ENCODE data around the gene RAB3IP. TPM values are rescaled to one million over a fixed set of nuclear protein-coding genes. Genes with fewer than 3 reads are reported as not detected.
A peak's percentile ranks its signal among the peaks of the same experiment; 100 is the strongest.

Gene RAB3IP
- total RNA-seq, 1 donor from 2014 or later, result 50.8 TPM

DNA sequence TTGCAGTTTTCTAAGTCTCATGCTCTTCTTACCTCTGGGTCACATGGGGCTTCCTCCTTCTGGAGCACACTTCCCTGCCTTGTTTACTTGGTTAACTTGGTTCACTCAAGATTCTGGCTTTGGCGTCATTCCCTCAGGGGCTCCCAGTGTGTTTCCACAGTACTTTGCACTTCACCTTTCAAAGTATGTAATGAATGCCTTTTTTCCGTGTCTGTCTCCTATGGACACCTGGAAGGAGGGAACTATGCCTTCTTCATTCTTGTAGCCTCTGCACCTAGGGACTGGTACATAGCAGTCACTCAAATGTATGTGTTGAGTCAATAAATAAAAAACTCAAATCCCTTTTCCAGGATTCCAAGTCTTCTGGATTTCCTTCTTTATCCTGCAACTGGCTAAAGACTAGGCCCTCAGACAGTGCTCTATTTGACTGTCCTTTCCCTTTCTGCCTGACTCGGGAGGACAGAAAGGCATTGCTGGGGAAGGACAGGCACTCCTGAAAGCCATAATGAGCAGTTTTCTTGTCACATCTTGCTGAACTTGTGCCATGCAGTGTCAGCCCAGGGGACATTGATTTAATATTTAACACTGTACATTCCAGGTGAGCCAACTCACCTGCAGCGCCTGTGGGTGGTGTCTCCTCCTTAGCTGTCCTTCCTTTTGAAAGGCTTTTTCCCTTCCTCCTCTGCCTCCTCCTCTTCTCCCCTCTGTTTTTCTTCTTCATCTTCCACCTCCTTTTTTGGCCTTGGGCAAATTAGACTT, 99.2 kb downstream of the RAB3IP start:
- no peaks in the 10 kb centered on the region for H3K27me3 ChIP-seq (ENCODE audit: control insufficient read depth, insufficient read depth, low read length)
- no peak overlapping the region for H3K4me3 ChIP-seq (ENCODE audit: low read depth, low read length)
- no peaks in the 10 kb centered on the region for H3K36me3 ChIP-seq (ENCODE audit: control insufficient read depth, insufficient read depth, low read length)
- TF ChIP-seq, protein P1, sequence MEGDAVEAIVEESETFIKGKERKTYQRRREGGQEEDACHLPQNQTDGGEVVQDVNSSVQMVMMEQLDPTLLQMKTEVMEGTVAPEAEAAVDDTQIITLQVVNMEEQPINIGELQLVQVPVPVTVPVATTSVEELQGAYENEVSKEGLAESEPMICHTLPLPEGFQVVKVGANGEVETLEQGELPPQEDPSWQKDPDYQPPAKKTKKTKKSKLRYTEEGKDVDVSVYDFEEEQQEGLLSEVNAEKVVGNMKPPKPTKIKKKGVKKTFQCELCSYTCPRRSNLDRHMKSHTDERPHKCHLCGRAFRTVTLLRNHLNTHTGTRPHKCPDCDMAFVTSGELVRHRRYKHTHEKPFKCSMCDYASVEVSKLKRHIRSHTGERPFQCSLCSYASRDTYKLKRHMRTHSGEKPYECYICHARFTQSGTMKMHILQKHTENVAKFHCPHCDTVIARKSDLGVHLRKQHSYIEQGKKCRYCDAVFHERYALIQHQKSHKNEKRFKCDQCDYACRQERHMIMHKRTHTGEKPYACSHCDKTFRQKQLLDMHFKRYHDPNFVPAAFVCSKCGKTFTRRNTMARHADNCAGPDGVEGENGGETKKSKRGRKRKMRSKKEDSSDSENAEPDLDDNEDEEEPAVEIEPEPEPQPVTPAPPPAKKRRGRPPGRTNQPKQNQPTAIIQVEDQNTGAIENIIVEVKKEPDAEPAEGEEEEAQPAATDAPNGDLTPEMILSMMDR (IDR thresholded peaks at IDR 0.05; ENCODE audit: insufficient read depth, low read length, severe bottlenecking), result no peak
- FAIRE-seq (no peak), DNase-seq (ENCODE audit: low read depth) (no peak)

DNA sequence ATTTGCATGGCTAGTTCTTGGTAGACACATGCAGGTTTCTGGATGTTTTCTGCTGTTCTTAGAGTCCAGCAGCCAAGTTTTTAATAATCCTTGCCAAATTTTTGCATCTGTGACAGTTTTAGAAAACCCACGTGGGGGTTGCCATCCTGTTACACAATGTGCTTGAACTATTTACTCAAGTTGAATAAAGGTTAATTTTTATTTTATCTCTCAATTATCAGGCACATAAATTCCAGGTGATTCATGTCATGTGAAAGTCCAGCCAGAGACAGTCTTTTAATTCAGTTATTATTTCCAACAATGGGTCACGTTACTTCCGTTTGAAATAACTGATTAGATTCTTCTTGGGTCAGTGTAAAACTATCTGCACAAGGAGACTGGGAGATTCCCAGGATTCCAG, 102.1 kb downstream of the RAB3IP start:
- Histone ChIP-seq H3K4me3 (ENCODE audit: low read depth, low read length) (no peak overlapping the region), H3K36me3 (ENCODE audit: control insufficient read depth, insufficient read depth, low read length) (no peaks in the 10 kb centered on the region), H3K27me3 (ENCODE audit: control insufficient read depth, insufficient read depth, low read length) (no peaks in the 10 kb centered on the region)
- FAIRE-seq (no peak), DNase-seq (ENCODE audit: low read depth) (no peak)
- TF ChIP-seq, protein P1 (IDR thresholded peaks at IDR 0.05; ENCODE audit: insufficient read depth, low read length, severe bottlenecking), result no peak

DNA sequence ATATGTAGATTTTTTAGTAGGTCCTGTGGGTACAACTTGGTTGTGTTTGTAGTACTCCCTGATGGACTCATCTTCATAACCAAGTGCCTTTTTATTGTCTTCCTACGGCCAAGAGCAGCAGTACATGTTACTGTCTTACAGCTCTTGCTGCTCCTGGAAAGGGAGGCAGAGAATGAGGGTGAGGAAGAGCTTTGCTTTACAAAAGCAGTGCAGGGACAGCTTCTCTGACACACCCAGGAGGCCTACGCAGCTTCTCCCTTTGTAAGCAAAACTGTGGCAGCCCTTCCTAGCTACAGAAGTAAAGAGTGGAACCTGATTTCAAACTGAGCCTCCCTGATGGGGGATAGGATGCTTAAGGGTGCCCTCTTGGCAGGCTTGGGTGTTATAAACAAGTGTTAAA, 104.9 kb downstream of the RAB3IP start:
- no peak for FAIRE-seq
- Histone ChIP-seq H3K4me3 (ENCODE audit: low read depth, low read length) (no peak overlapping the region), H3K36me3 (ENCODE audit: control insufficient read depth, insufficient read depth, low read length) (no peaks in the 10 kb centered on the region), H3K27me3 (ENCODE audit: control insufficient read depth, insufficient read depth, low read length) (no peaks in the 10 kb centered on the region)
- TF ChIP-seq, protein P1 (IDR thresholded peaks at IDR 0.05; ENCODE audit: insufficient read depth, low read length, severe bottlenecking), result no peak
- DNase-seq (ENCODE audit: low read depth), result no peak

DNA sequence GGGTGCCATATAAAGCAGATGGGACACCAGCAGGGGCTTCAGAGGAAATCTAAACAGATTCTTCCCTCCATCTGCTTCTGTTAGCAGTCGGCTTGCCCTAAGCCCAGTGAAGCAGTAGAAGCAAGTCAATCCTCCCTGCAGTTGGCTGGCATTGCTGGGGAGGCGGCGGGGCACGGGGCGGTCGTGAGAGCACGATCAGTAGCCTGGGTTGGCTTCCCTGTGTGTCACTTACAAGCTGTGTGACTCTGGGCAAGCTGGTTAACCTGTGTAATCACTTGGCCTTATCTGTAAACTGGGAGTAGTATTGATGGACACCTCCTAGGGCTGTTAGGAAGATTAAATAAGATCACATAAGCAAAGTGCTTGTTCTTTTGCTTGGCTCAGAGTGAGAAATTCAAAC, 105.8 kb downstream of the RAB3IP start:
- Histone ChIP-seq H3K4me3 (ENCODE audit: low read depth, low read length) (no peak overlapping the region), H3K27me3 (ENCODE audit: control insufficient read depth, insufficient read depth, low read length) (no peaks in the 10 kb centered on the region), H3K36me3 (ENCODE audit: control insufficient read depth, insufficient read depth, low read length) (no peaks in the 10 kb centered on the region)
- no peak for DNase-seq (ENCODE audit: low read depth)
- TF ChIP-seq, protein P1 (IDR thresholded peaks at IDR 0.05; ENCODE audit: insufficient read depth, low read length, severe bottlenecking), result no peak
- no peak for FAIRE-seq

DNA sequence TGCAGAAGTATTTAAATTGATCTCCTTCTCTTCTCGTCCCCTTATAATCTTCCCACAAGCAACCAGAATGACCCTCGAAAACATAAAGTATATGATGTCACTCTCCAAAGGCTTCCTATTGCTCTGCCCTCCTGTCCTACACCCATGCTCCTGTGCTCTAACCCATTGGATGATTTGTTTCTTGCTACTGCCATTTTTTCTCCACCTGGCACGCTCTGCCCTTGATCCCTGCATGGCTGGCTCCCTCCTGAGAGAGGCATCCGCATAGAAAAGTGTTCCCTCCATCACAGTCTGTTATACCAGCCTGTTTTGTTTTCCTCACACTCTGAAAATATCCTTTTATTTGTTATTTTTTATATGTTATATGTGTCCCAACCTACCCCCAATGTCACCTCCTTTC, 106.2 kb downstream of the RAB3IP start:
- Histone ChIP-seq H3K4me3 (ENCODE audit: low read depth, low read length) (no peak overlapping the region), H3K27me3 (ENCODE audit: control insufficient read depth, insufficient read depth, low read length) (no peaks in the 10 kb centered on the region), H3K36me3 (ENCODE audit: control insufficient read depth, insufficient read depth, low read length) (no peaks in the 10 kb centered on the region)
- DNase-seq (ENCODE audit: low read depth) (no peak), FAIRE-seq (no peak)
- TF ChIP-seq, protein P1 (IDR thresholded peaks at IDR 0.05; ENCODE audit: insufficient read depth, low read length, severe bottlenecking), result no peak

DNA sequence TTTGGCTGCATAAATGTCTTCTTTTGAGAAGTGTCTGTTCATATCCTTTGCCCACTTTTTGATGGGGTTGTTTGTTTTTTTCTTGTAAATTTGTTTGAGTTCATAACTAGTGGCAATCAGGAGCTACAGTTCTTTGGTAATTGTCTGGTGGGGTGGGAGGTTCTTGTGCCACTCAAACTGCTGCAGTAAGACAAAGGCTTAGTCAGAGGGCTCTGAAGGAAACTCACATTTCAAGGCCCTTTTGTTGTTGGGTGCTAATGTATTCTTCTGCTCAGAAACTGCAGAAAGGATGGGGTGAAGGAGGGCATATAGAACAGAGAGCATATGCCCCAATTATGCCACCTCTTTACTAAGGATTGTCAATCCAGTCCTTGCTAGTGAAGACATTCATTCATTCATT, 108.3 kb downstream of the RAB3IP start:
- Histone ChIP-seq H3K27me3 (ENCODE audit: control insufficient read depth, insufficient read depth, low read length) (no peaks in the 10 kb centered on the region), H3K4me3 (ENCODE audit: low read depth, low read length) (no peak overlapping the region), H3K36me3 (ENCODE audit: control insufficient read depth, insufficient read depth, low read length) (no peaks in the 10 kb centered on the region)
- FAIRE-seq (no peak), DNase-seq (ENCODE audit: low read depth) (peak; percentile 5)
- TF ChIP-seq, protein P1 (IDR thresholded peaks at IDR 0.05; ENCODE audit: insufficient read depth, low read length, severe bottlenecking), result no peak
